ENCODE results near the gene FREM1. TPM values are rescaled to one million over a fixed set of nuclear protein-coding genes. Genes with fewer than 3 reads are reported as not detected.

Gene FREM1
- total and polyA plus RNA-seq, 2 experiments from 2014 or later, result 0.78 to 3.1 TPM

GRCh38 chr9:14899815-14900193 is 10.4 kb downstream of the FREM1 start:
- Histone ChIP-seq H3K36me3 (ENCODE audit: insufficient read depth) (no peaks in the 10 kb centered on the region), H3K79me2 (replicated peaks; ENCODE audit: insufficient read depth) (no peaks in the 10 kb centered on the region), H4K20me1 (replicated peaks; ENCODE audit: insufficient read depth) (no peaks in the 10 kb centered on the region), H3K9me2 (ENCODE audit: insufficient read depth) (no peaks in the 10 kb centered on the region), H3K27me3 (ENCODE audit: insufficient read depth) (no peaks in the 10 kb centered on the region), H3K27ac (ENCODE audit: low read depth) (no peak overlapping the region), H3F3A (replicated peaks; ENCODE audit: low read depth) (no peaks in the 10 kb centered on the region), H3K4me3 (no peak overlapping the region), H2AFZ (no peak overlapping the region), H3K4me2 (no peak overlapping the region), H3K4me1 (ENCODE audit: insufficient read depth) (peaks cover 17% of the 10 kb centered on the region)
- Mint-ChIP-seq H3K27me3 (ENCODE audit: insufficient read depth, low read depth, poor library complexity) (peaks cover 2% of the 10 kb centered on the region), H3K36me3 (ENCODE audit: low read depth) (peaks cover 12% of the 10 kb centered on the region), H3K4me1 (peaks cover 22% of the 10 kb centered on the region), H3K4me3 (no peak overlapping the region), H3K9me3 (peaks cover 6% of the 10 kb centered on the region; the same call in 2 of the 3 replicates), H3K27ac (no peak overlapping the region)
- TF ChIP-seq ZNF462 (CRISPR knock-in tag; IDR thresholded peaks at IDR 0.05) (no peak), JUNB (IDR thresholded peaks at IDR 0.05; ENCODE audit: unreplicated experiment) (no peak), STAT1 (IDR thresholded peaks at IDR 0.05; ENCODE audit: unreplicated experiment) (no peak), ETS1 (IDR thresholded peaks at IDR 0.05) (no peak), NANOG (IDR thresholded peaks at IDR 0.05; ENCODE audit: borderline replicate concordance) (no peak), CTCF (conservative IDR thresholded peaks at IDR 0.05; ENCODE audit: low read depth in 2 of 2) (no peak), ZNF114 (CRISPR knock-in tag; IDR thresholded peaks at IDR 0.05) (no peak), POLR2AphosphoS5 (IDR thresholded peaks at IDR 0.05; ENCODE audit: low read depth) (no peak), EZH2 (IDR thresholded peaks at IDR 0.05; ENCODE audit: low read depth, unreplicated experiment) (no peak), ZNF331 (CRISPR knock-in tag; IDR thresholded peaks at IDR 0.05; ENCODE audit: low read depth) (no peak), CREB1 (CRISPR knock-in tag; IDR thresholded peaks at IDR 0.05; ENCODE audit: low read depth) (no peak), EZH2phosphoT487 (IDR thresholded peaks at IDR 0.05; ENCODE audit: unreplicated experiment) (no peak), REST (IDR thresholded peaks at IDR 0.05; ENCODE audit: unreplicated experiment) (no peak)
- DNase-seq (ENCODE audit: low spot score), result no peak
- no peak for ATAC-seq
